ENCODE measurements around the gene COPE.

- TF ChIP-seq CTCF (IDR thresholded peaks at IDR 0.05) = no peak
- TF ChIP-seq POLR2A (IDR thresholded peaks at IDR 0.05) = no peak
Measured at GRCh38 chr19:18948075-18948975, 29.1 kb upstream of the COPE start.

Data from lower leg skin (tissue), 3 donors.